Mucosa of gallbladder (tissue), 1 donor: Measurements from ENCODE around the gene SMG6. TPM values are rescaled to one million over a fixed set of nuclear protein-coding genes. Genes with fewer than 3 reads are reported as not detected.
"Not testable (repeated sequence)": the region's sequence is repeated elsewhere in the genome, so short reads cannot be mapped to it uniquely, and the experiment has no call there.

Experiments
- DNase-seq: peaks from one replicate; pipeline ENCODE4 v3.0.0-alpha.2; 2020; ENCODE audit warnings: low spot score
- total RNA-seq: library from RNA; stranded (reverse); gene quantifications from one replicate; pipeline ENCODE4 v1.2.1, GENCODE V29; 2021
- donor health status: DM: no; HTN: no; CAD: no.

Gene SMG6
- total RNA-seq, 1 donor from 2014 or later = 36.9 TPM

DNA sequence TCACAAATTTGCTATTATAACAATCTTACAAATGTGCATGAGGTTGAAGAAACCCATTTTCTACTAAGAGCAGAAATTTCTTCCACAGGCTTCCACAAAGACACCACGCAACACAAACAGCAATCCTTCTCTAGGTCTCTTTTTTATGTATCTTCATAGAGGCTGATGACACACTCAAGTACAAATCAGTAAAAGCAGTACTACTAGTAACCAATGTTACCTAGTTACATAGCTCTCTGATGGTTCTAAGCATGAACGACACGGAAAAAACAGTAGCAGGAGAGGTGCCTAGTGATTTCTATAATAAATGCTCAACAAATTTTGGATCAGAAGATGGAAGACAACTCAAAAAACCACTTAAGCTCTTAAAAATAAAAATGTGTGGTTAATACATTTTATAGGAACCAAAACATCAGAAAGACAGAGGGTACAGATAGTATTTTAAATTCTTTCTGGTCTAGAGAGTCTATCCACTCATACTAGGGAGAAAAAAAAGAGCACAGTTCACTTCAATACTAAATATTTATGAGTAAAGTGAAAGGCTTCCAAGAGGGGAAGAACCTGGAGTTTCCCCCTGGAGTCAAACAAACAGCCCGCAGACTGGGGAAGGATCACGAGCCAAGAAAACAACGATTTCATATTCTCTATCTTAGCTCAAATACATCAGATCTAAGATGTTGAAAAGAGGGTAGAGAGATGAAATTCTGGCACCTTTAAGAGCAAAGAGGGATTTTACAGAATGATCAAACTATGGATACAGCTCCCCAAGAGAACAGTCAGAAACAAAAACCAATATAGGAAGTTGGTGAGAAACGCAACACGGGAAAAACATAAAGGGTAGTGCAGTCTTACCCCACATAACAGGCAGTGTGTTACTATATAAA lies 40.2 kb downstream of the SMG6 start:
- DNase-seq = no peak

GRCh38 chr17:2262135-2262587 lies 41.4 kb downstream of the SMG6 start:
- no peak for DNase-seq

DNA sequence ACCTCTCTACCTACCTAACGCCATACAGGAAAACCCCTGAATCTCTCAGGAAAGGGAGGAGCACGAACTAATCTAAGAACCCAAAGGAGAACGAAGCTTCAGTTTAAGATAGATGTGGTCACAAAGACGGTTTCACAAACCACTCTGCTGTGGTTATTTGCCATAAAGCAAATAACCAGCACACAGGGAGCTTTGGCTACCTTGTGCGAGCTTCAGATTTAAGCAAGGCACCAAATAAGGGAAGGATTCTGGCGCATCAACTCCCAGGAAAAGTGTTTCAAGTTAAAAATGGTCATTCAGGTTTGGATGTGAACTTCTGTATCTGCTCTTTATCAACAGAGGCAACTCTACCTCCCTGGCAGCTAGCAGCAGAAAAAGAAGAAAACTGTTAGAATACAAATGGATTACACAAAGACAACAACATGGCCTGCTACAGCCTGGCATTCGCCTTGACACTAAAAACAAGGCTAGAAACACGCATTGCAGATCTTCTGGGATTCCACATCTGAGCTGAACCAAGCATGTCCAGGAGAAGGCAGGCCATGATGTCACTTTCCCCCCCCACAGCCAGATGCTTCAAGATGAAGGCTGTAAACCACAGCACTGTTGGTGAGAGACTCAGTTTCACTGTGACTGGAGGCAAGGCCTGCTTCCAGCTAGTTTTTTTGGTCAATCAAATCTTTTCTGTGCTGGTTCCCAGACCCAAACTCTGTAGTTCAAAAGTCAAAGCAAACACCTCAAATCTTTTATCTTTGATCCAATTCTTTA lies 43.6 kb downstream of the SMG6 start:
- DNase-seq = no peak

GRCh38 chr17:2258830-2259229 lies 44.8 kb downstream of the SMG6 start:
- DNase-seq = not testable (repeated sequence)

GRCh38 chr17:2253768-2254406 lies 49.7 kb downstream of the SMG6 start:
- no peak for DNase-seq

GRCh38 chr17:2253362-2253761 lies 50.2 kb downstream of the SMG6 start:
- DNase-seq = no peak

DNA sequence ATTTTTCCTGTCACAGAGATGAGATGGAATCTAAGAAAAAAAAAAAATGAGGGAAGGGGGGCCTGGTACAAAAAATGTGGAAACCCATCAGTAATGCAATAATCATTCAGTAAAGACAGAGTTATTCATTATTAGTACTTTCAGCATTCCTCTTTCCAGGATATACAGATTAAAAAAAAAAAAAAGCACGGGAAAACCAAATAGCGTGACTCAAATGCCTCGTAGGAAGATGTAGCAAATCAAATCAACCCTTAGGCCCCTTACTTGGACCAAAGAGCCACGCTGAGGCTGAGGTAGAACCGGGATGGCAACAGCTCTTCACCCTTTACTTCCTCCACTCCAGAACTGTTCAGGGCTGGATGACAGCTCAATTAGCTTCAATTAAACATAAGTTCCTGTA lies 52.5 kb downstream of the SMG6 start:
- no peak for DNase-seq

DNA sequence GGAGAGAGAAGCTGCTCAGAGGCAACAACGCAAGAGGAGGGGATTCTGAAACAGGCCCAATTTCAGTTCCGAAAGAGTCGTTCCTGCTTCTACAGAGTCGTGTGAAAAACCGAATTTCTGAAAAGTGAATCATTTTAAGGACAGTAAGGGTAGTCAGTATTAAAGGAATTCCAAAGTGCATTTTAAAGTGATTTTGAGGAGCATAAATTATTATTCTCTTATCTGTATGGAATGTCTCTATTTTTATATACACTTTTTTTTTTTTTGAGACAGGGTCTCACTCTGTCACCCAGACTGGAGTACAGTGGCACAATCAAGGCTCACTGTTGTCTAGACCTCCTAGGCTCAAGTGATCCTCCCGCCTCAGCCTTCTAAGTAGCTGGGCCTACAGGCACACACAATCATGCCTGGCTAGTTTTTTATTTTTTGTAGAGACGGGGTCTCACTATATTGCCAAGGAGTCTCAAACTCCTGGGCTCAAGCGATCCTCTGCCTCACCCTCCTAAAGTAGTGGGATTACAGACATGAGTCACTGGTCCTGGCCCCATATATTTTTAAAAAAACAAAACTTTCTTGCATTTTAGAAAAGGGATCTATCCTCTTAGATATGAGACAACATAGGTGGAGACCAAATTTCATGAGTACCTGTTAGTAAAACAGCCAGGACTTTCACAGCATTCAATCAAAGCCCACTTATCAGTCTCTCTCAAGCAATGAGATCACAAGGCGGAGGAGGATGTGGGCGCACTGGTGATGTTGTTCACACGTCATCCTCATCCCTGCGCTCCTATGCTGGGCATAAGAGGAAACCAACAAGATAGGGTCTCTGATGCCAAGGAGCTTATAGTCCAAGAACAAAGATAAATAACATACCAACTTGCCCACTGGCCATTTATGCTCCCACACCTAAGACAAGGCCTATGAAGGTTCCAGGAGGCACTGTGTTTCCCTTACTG lies 53.2 kb downstream of the SMG6 start:
- DNase-seq = no peak

GRCh38 chr17:2247005-2247404 lies 56.6 kb downstream of the SMG6 start:
- no peak for DNase-seq

DNA sequence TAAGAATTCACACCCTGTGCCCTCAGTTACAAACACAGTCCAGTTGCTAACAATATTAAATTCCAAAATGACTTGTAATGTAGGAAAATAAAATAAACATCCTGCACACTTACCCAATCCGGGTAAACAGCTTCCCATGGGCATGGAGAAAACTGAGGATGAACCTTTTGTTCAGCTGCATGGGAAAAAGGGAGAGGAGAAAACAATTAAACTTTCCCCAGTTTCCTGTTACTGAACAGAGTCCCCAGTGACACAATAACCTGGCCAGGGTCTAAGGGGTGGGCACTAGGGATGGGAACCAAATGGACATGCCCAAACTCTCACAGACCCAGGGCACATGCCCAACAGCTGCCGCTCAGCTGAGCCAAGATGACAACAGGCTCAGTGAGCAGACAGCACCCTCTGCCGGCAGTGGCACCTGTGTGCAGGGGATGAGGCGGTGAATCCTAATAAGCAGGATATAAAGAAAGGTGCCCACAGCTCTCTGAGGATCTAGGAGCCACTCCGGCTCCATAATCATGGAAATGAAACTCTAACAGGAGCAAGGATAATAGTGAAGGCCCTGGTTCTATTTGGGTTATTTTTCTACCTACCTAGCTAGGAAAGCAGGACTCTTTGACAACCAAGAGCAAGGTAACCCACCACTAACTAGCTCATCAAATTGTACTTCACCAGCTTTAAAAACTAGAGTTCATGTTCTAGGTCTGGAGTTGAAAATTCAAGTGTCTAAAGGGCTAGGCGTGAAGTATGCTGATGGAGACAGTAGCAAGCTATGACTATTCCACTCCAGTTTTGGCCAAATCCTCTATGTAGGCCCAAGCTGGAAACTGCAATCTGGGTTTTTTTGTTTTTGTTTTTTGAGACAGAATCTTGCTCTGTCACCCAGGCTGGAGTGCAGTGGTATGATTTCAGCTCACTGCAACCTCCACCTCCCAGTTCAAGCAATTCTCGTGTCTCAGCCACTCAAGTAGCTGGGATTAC lies 58.8 kb downstream of the SMG6 start:
- peak; percentile 82 for DNase-seq

GRCh38 chr17:2243953-2244352 lies 59.6 kb downstream of the SMG6 start:
- DNase-seq = no peak

GRCh38 chr17:2241823-2242222 lies 61.8 kb downstream of the SMG6 start:
- DNase-seq = no peak

DNA sequence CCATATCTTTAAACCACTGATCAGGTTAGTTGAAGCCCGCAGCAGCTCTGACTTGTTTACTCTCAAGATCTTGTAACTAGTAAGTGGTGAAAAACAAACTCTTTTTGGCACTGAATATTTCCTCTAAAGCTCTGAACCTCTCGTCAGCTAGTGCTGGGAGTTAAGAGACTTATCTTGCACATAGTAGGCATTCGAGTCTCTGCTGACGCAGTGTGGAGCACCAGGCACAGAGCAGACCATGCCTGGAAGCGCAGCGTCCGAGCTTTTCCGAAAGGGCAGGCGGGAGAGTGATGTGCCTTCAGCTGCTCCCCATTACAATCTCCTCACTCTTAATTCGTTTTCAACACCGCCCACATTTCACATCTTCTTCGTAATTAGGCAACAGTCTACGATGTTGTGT lies 63.0 kb downstream of the SMG6 start:
- DNase-seq = no peak

DNA sequence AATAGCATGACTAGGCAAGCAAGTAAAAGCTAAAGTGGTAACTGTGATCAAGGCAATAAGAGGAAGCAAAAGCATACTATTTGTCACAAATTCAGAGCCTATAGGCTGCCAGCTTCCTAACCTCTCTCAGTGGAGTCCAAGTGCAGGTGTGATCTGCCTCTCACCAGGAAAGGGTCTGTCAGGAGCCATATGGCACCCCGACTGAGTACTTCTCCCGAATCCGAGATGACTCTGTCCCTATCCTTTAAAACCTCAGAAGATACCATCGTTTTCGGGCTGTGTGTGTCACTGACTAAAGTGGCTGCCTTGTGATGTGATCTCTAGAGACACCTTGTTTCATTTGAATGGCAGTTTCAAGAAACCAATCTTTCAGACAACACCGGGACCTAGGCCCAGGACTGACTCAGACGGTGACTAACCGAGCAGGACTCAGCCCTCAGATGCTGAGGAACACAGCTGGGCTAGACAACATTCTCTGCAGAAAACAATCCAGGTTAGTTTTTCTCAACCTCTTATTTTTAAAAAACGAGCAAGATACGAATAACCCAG lies 63.6 kb downstream of the SMG6 start:
- no peak for DNase-seq

DNA sequence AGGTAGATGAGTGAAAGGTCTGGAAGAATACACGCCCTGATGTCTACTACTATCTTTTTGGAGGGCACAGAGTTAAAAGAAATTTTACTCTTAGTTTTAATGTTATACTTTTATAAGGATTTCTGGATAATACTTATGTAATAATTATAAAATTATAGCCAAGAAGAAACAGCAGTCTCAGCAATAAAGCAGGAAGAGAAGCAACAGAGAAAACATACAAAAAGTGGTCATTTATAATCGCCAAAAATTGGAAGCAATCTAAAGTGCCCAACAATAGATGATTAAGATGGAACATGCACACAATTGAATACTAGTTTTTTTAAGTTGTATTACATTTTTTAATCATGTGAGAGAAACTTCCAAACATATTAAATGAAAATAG lies 64.4 kb downstream of the SMG6 start:
- no peak for DNase-seq

- no peak for DNase-seq
These were observed 65.0 kb downstream of the SMG6 start for GRCh38 chr17:2238432-2239169.

DNA sequence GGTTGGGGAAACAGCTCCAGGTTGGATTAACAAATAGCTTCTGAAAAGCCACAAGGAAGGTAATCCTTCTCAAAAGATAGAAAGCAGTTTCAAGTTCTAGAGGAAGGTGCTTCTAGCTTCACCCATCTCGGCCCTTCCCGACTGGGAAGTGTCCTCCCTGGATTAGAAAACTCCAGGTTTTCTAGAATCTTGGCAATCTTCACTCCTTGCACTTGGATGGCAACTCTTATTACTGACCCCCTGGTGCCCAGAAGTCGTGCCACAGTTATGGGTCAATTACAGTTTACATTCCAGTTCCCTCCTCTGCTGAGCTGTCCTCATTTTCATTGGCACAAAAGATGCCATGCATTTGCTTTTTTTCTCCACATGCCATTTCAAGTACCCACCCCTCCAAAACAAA lies 65.6 kb downstream of the SMG6 start:
- no peak for DNase-seq

DNA sequence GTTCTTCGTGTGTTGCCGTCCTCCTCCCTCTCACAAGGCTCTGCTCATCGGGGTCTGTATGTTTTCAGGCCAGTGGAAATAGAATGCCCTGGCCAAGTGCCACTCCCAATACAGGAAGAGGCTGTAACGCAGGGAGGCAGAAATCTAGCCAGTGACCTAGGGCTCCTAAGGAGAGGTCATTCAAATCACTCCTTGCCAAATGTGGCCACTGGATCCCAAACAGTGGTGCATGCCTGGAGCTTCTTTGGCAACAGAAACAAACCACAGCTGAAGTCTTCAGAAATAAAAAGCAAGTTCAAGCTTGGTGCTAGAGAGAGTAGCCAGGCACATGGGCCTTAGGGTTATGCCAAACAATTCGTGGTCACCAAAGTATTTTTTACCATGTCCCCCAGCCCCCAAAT lies 66.1 kb downstream of the SMG6 start:
- DNase-seq = peak; percentile 24

DNA sequence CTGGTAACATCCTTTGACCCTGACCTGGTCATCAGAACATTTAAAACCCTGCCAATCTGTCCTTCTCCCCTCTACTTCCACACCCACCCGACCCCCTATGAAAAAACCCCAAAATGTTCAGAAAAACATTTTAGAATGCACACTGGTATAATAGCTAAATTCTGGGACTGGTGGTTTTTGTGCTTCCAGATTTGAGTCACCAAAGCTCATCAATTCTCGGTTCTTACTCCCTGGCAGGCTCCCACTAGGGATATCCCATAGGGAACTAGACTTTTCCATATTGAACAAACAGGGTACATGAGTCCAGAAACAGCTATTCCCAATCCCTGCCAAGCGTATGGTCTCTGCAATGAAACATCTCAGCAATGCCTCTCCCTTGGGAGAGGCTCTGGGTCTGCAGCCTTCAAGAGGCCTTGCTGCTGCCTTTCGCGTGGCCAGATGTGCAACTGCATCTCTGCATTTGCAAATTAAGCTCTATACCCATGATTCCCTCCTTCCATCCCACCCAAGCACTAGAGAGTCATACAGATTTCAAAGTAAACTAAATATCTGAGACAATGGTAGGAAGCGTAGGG lies 67.7 kb downstream of the SMG6 start:
- no peak for DNase-seq
